Measurements from ENCODE around the gene CIZ1. TPM values are rescaled to one million over a fixed set of nuclear protein-coding genes. Genes with fewer than 3 reads are reported as not detected.
A peak's percentile ranks its signal among the peaks of the same experiment; 100 is the strongest.

CIZ1 gene
- total and polyA plus RNA-seq, 2 of the 13 experiments (the other 11 are each of a cell fraction or from before 2014, with no cell fraction given): 30.6 to 50.3 TPM

GRCh38 chr9:128117613-128118471 is 73.5 kb downstream of the CIZ1 start (continued):
- TF ChIP-seq ELF3 (CRISPR knock-in tag; IDR thresholded peaks at IDR 0.05): peak; percentile 73
- no peak for TF ChIP-seq ZNF766 (CRISPR knock-in tag; IDR thresholded peaks at IDR 0.05; ENCODE audit: borderline replicate concordance)
- no peak for TF ChIP-seq TRAFD1 (CRISPR knock-in tag; IDR thresholded peaks at IDR 0.05; ENCODE audit: borderline replicate concordance)
- no peak for TF ChIP-seq ZNF619 (CRISPR knock-in tag; IDR thresholded peaks at IDR 0.05)
- no peak for TF ChIP-seq ZNF740 (CRISPR knock-in tag; IDR thresholded peaks at IDR 0.05)
- peak; percentile 89; the same call in 1 of the 2 replicates for TF ChIP-seq KDM2A (CRISPR knock-in tag; IDR thresholded peaks at IDR 0.05; ENCODE audit: borderline replicate concordance, low read depth)
- 0 out of 2 replicates have a peak, but pooled peaks have one; percentile 50 for TF ChIP-seq ISL2 (CRISPR knock-in tag; IDR thresholded peaks at IDR 0.05)
- no peak for TF ChIP-seq HNRNPH1 (optimal IDR thresholded peaks at IDR 0.05; ENCODE audit: low read depth, low read length)
- no peak for TF ChIP-seq KLF6 (CRISPR knock-in tag; IDR thresholded peaks at IDR 0.05)
- no peak for TF ChIP-seq ZNF703 (CRISPR knock-in tag; IDR thresholded peaks at IDR 0.05; ENCODE audit: borderline replicate concordance)
- TF ChIP-seq ZSCAN21 (CRISPR knock-in tag; IDR thresholded peaks at IDR 0.05; ENCODE audit: borderline replicate concordance): no peak
- no peak for TF ChIP-seq ZBTB37 (CRISPR knock-in tag; IDR thresholded peaks at IDR 0.05)
- no peak for TF ChIP-seq AHDC1 (CRISPR knock-in tag; IDR thresholded peaks at IDR 0.05; ENCODE audit: borderline replicate concordance)
- no peak for TF ChIP-seq NR2C2 (CRISPR knock-in tag; IDR thresholded peaks at IDR 0.05; ENCODE audit: borderline replicate concordance)
- TF ChIP-seq ZNF547 (CRISPR knock-in tag; IDR thresholded peaks at IDR 0.05): 0 out of 2 replicates have a peak, but pooled peaks have one; percentile 47
- TF ChIP-seq BRD4 (CRISPR knock-in tag; IDR thresholded peaks at IDR 0.05): no peak
- no peak for TF ChIP-seq PRMT3 (CRISPR knock-in tag; IDR thresholded peaks at IDR 0.05; ENCODE audit: borderline replicate concordance, low read depth)

All from HepG2 (cell line).